ENCODE data around the gene MNT. TPM values are rescaled to one million over a fixed set of nuclear protein-coding genes. Genes with fewer than 3 reads are reported as not detected.
A peak's percentile ranks its signal among the peaks of the same experiment; 100 is the strongest.

The MNT gene
- total RNA-seq, 4 donors from 2014 or later: 13.7 to 27.7 (median 20.9) TPM

GRCh38 chr17:2414446-2415064 lies 13.7 kb upstream of the MNT start:
- 95 to 100% methylated on average over 2 to 22 of the region's 22 CpGs for WGBS, 2 donors (ENCODE audit: low coverage in 1 of 2)
- TF ChIP-seq POLR2A (IDR thresholded peaks at IDR 0.05) (no peak), CTCF (IDR thresholded peaks at IDR 0.05) (no peak), POLR2AphosphoS5 (IDR thresholded peaks at IDR 0.05) (no peak), EP300 (IDR thresholded peaks at IDR 0.05; ENCODE audit: low read depth) (no peak)
- DNase-seq: no peak
- Histone ChIP-seq H3K4me3 (no peak overlapping the region), H3K27me3 (no peaks in the 10 kb centered on the region), H3K27ac (no peak overlapping the region), H3K4me1 (peaks cover 6 to 20% (median 7%) of the 10 kb centered on the region in 4 donors), H3K36me3 (peaks cover 0 to 3% (median 0%) of the 10 kb centered on the region in 4 donors), H3K9me3 (no peaks in the 10 kb centered on the region)
- intact Hi-C loops (cut with DNase I; ENCODE audit: low total_unique reads) (no loop called here), in situ Hi-C loops (cut with MboI; ENCODE audit: low pct_ligation_motif_present in 1 of 4, low pct_unique_long_range_greater_than_20kb in 1 of 4, low sequenced_read_pairs in 3 of 4) (loop anchor here in 2 of 4 donors (5.0 kb wide), 1 partner anchor 32 kb away; no protein-coding TSS in a partner anchor)

- no peak overlapping the region for H3K4me3 ChIP-seq
- TF ChIP-seq CTCF (IDR thresholded peaks at IDR 0.05): no peak
- TF ChIP-seq POLR2AphosphoS5 (IDR thresholded peaks at IDR 0.05): no peak
- TF ChIP-seq POLR2A (IDR thresholded peaks at IDR 0.05): no peak
- no peak for TF ChIP-seq EP300 (IDR thresholded peaks at IDR 0.05; ENCODE audit: low read depth)
- no peak for DNase-seq
- in situ Hi-C loops (cut with MboI; ENCODE audit: low pct_ligation_motif_present in 1 of 4, low pct_unique_long_range_greater_than_20kb in 1 of 4, low sequenced_read_pairs in 3 of 4) (no loop called here), intact Hi-C loops (cut with DNase I; ENCODE audit: low total_unique reads) (no loop called here)
- H3K27ac ChIP-seq: peak overlapping the region; percentile 2 to 57 (median 40)
- no peaks in the 10 kb centered on the region for H3K27me3 ChIP-seq
- no peaks in the 10 kb centered on the region for H3K36me3 ChIP-seq
- peaks cover 7 to 15% (median 9%) of the 10 kb centered on the region in 4 donors for H3K4me1 ChIP-seq
- H3K9me3 ChIP-seq: no peaks in the 10 kb centered on the region
- whole genome bisulfite sequencing, 2 donors (ENCODE audit: low coverage in 1 of 2): 55% methylated on average over 2 of the region's 2 CpGs; no CpG with 5 or more reads in 1 of the 2 donors
These were observed 11.7 kb upstream of the MNT start for GRCh38 chr17:2412561-2413021.

GRCh38 chr17:2410951-2411350 lies 10.1 kb upstream of the MNT start:
- H3K4me1 ChIP-seq: peaks cover 11 to 26% (median 20%) of the 10 kb centered on the region in 4 donors
- in situ Hi-C loops (cut with MboI; ENCODE audit: low pct_ligation_motif_present in 1 of 4, low pct_unique_long_range_greater_than_20kb in 1 of 4, low sequenced_read_pairs in 3 of 4): no loop called here
- no peaks in the 10 kb centered on the region for H3K36me3 ChIP-seq
- no peaks in the 10 kb centered on the region for H3K9me3 ChIP-seq
- H3K27me3 ChIP-seq: no peaks in the 10 kb centered on the region
- intact Hi-C loops (cut with DNase I; ENCODE audit: low total_unique reads): no loop called here
- WGBS, 2 donors (ENCODE audit: low coverage in 1 of 2): 85 to 94% methylated on average over 6 to 7 of the region's 7 CpGs
- no peak for DNase-seq
- no peak overlapping the region for H3K4me3 ChIP-seq
- H3K27ac ChIP-seq: no peak overlapping the region
- TF ChIP-seq POLR2AphosphoS5 (IDR thresholded peaks at IDR 0.05) (no peak), POLR2A (IDR thresholded peaks at IDR 0.05) (no peak), CTCF (IDR thresholded peaks at IDR 0.05) (no peak), EP300 (IDR thresholded peaks at IDR 0.05; ENCODE audit: low read depth) (no peak)

- in situ Hi-C loops (cut with MboI; ENCODE audit: low pct_ligation_motif_present in 1 of 4, low pct_unique_long_range_greater_than_20kb in 1 of 4, low sequenced_read_pairs in 3 of 4): no loop called here
- Histone ChIP-seq H3K4me3 (no peak overlapping the region), H3K27ac (peak overlapping the region; percentile 98 to 100 (median 100)), H3K4me1 (peaks cover 39 to 59% (median 54%) of the 10 kb centered on the region in 4 donors), H3K9me3 (no peaks in the 10 kb centered on the region), H3K36me3 (no peaks in the 10 kb centered on the region), H3K27me3 (no peaks in the 10 kb centered on the region)
- TF ChIP-seq CTCF (IDR thresholded peaks at IDR 0.05) (no peak), EP300 (IDR thresholded peaks at IDR 0.05; ENCODE audit: low read depth) (no peak), POLR2AphosphoS5 (IDR thresholded peaks at IDR 0.05) (peak; percentile 61 to 76 (median 63)), POLR2A (IDR thresholded peaks at IDR 0.05) (peak; percentile 69)
- DNase-seq: peak; percentile 91
- intact Hi-C loops (cut with DNase I; ENCODE audit: low total_unique reads): no loop called here
- 14 to 26% methylated on average over 7 to 15 of the region's 15 CpGs for WGBS, 2 donors (ENCODE audit: low coverage in 1 of 2)
These were observed 6.3 kb upstream of the MNT start for GRCh38 chr17:2406903-2407790.

All from transverse colon (tissue), 4 donors.